ENCODE data around the gene CACNG7.

Gene CACNG7

GRCh38 chr19:53878776-53879139 lies 30.3 kb upstream of the CACNG7 start:
- TF ChIP-seq, protein P1, sequence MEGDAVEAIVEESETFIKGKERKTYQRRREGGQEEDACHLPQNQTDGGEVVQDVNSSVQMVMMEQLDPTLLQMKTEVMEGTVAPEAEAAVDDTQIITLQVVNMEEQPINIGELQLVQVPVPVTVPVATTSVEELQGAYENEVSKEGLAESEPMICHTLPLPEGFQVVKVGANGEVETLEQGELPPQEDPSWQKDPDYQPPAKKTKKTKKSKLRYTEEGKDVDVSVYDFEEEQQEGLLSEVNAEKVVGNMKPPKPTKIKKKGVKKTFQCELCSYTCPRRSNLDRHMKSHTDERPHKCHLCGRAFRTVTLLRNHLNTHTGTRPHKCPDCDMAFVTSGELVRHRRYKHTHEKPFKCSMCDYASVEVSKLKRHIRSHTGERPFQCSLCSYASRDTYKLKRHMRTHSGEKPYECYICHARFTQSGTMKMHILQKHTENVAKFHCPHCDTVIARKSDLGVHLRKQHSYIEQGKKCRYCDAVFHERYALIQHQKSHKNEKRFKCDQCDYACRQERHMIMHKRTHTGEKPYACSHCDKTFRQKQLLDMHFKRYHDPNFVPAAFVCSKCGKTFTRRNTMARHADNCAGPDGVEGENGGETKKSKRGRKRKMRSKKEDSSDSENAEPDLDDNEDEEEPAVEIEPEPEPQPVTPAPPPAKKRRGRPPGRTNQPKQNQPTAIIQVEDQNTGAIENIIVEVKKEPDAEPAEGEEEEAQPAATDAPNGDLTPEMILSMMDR (IDR thresholded peaks at IDR 0.05; ENCODE audit: low read depth, low read length, missing control alignments) = no peak
- DNase-seq (ENCODE audit: low read depth) = no peak
- peak overlapping the region; percentile 53 for H3K4me3 ChIP-seq (ENCODE audit: low read depth, low read length)

- no peak for DNase-seq (ENCODE audit: low read depth)
- TF ChIP-seq, protein P1 (IDR thresholded peaks at IDR 0.05; ENCODE audit: low read depth, low read length, missing control alignments) = no peak
- H3K4me3 ChIP-seq (ENCODE audit: low read depth, low read length) = peak overlapping the region; percentile 53
Observed at GRCh38 chr19:53879140-53880081, 29.7 kb upstream of the CACNG7 start.

GRCh38 chr19:53880711-53881481 lies 28.2 kb upstream of the CACNG7 start:
- no peak for DNase-seq (ENCODE audit: low read depth)
- no peak overlapping the region for H3K4me3 ChIP-seq (ENCODE audit: low read depth, low read length)
- TF ChIP-seq, protein P1 (IDR thresholded peaks at IDR 0.05; ENCODE audit: low read depth, low read length, missing control alignments) = no peak

GRCh38 chr19:53881482-53882390 lies 27.3 kb upstream of the CACNG7 start, which contains the start of gene PRKCG:
PRKCG (plus strand) TSS chr19:53882197; CDS start chr19:53882495, 298 bp downstream.
- DNase-seq (ENCODE audit: low read depth) = no peak
- H3K4me3 ChIP-seq (ENCODE audit: low read depth, low read length) = peak within 1 kb of the TSS; percentile 29
- TF ChIP-seq, protein P1 (IDR thresholded peaks at IDR 0.05; ENCODE audit: low read depth, low read length, missing control alignments) = peak; percentile 48

GRCh38 chr19:53882391-53883050 lies 26.6 kb upstream of the CACNG7 start:
- TF ChIP-seq, protein P1 (IDR thresholded peaks at IDR 0.05; ENCODE audit: low read depth, low read length, missing control alignments) = no peak
- no peak for DNase-seq (ENCODE audit: low read depth)
- no peak overlapping the region for H3K4me3 ChIP-seq (ENCODE audit: low read depth, low read length)

DNA sequence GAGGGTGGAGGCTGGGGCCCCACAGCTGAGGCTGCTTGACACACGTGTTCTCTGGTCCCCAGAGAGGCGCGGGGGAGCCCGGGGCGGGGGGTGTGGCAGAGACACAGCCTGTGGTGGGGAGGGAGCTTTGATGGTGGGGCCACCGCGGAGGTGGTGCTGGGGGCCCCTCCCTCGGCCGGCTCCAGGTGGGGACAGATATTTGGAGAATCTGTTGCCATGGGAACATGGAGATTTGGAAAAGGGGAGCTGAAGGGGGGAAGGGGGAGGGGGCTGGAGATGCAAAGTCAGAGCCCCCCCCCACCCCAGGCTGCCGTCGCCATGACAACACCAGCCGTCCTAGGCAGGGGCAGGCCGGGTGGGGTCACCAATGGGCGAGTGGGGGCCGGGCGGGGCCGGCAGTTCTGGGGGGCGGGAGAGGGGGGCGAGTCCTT lies 25.8 kb upstream of the CACNG7 start:
- DNase-seq (ENCODE audit: low read depth) = no peak
- TF ChIP-seq, protein P1 (IDR thresholded peaks at IDR 0.05; ENCODE audit: low read depth, low read length, missing control alignments) = no peak
- H3K4me3 ChIP-seq (ENCODE audit: low read depth, low read length) = no peak overlapping the region

Measured in GM12864 (cell line).